Fibroblast of skin of scalp (primary cell): ENCODE measurements around the gene DTD2. TPM values are rescaled to one million over a fixed set of nuclear protein-coding genes. Genes with fewer than 3 reads are reported as not detected.
"Not testable (repeated sequence)": the region's sequence is repeated elsewhere in the genome, so short reads cannot be mapped to it uniquely, and the experiment has no call there.

Experiments
- DNase-seq: peaks from one replicate; pipeline ENCODE4 v3.0.0-alpha.2; 2013
- polyA plus RNA-seq, 2 experiments: library from polyadenylated mRNA; unstranded; fragments of 120-200 nt; gene quantifications; one replicate each; pipeline ENCODE4 v1.2.1, GENCODE V29; 2013; ENCODE audit not compliant: insufficient read length in 2 of 2

Gene DTD2
- polyA plus RNA-seq (2013, experiment 1 of 2; ENCODE audit: insufficient read length) = 17.7 TPM
- 18.8 TPM for polyA plus RNA-seq (2013, experiment 2 of 2; ENCODE audit: insufficient read length)

GRCh38 chr14:31456841-31457664 lies at the start of gene DTD2:
TSS of gene DTD2 (minus strand) at chr14:31457506. CDS start at chr14:31457393, 113 bp downstream.
- DNase-seq = peak; percentile 96

- peak; percentile 91 for DNase-seq
Observed at GRCh38 chr14:31505411-31505810, 48.1 kb upstream of the DTD2 start.

DNA sequence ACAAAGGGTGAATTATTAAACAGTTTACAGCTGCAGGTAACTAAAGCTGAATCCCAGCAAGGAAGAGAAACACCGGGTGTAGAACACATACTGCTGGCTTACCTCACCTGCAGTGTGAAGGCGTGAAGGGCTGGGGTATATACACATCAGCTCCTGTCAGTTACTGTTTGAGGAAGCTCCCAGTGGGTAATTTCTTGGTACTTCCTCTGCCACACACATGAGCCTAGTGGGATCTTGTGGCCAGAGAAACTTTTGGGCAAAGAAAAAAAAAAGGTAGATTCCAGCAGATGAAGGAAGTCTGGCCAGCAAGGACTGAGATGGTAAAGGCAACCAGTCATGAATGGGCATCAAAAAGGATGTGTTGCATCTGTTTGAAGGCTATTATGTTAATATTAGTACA lies 44.6 kb upstream of the DTD2 start:
- no peak for DNase-seq

GRCh38 chr14:31492759-31493498 lies 35.6 kb upstream of the DTD2 start:
- no peak for DNase-seq

DNA sequence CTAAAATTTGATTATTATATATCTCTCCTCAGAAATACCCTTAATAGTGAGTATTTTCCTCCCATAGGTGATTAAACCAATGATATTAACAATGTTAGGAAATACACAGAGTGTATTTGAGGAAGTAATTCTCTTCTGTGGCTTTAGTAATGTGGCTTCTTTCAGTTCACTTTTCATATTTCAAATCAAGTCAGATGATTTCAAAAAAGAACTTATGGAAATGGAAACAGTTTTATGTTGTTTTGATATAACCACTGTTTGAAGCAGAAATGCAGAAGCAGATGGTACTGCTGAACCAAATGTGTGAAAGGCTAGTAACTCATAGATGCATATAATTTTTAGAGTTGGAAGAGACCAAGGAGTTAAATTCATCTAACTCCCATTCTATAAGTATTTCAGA lies 32.4 kb upstream of the DTD2 start:
- DNase-seq = no peak

GRCh38 chr14:31487886-31488285 lies 30.6 kb upstream of the DTD2 start, which contains the start of gene GPR33:
TSS of gene GPR33 (minus strand) at chr14:31488039. CDS start at chr14:31483965, 4,074 bp downstream.
- no peak for DNase-seq

- no peak for DNase-seq
Observed at GRCh38 chr14:31486764-31487163, 29.5 kb upstream of the DTD2 start.

GRCh38 chr14:31484754-31485153 lies 27.4 kb upstream of the DTD2 start:
- no peak for DNase-seq

DNA sequence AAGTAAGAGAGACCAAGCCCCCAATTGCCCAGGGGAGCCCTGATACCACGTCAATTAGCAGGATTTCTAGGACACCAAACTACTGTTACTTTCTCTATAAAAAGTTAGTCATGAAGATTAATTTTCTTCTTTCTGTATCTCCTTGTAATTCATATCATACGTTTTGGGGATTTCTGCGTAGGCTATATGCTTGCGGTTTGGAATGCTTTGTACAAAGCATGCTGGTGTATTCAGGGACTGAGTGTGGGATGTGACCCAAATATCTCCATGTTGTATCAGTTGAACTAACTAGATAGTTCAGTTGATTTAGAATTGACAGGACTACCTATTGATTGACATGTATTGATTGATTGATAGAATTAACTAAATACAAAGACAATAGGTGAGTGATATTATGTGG lies 22.9 kb upstream of the DTD2 start:
- DNase-seq = peak; percentile 20

GRCh38 chr14:31479027-31479426 lies 21.7 kb upstream of the DTD2 start:
- DNase-seq = no peak

- DNase-seq = no peak
Observed at GRCh38 chr14:31477248-31477647, 19.9 kb upstream of the DTD2 start.

DNA sequence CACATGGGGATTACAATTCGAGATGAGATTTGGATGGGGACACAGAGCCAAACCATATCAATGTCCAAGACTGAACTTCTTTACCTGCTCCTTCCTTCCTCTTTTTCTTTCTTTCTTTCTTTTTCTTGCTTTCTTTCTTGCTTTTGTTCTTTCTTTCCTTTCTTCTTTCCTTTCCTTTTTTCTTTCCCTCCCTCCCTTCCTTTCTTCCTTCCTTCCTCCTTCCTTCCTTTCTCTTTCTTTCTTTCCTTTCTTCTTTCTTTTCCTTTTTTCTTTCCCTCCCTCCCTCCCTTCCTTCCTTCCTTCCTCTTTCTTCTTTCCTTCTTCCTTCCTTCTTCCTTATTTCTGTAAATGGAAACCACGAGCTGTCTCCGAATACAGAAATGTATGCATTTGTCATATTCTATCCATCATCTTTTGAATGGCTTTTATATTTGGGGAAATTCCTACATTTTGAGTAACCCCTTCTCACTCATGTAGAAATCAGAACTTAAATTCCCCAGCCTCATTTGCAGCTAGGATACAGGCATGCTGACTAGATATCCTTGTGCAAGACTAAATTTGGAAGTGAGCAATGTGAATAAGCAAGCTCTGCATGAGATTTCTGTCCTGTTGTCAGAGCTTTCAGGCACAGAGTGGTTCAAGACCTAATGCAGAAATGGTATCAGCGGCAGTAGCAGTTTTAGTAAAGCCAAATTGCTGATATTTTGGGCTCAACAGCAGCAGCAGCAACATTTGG lies 19.0 kb upstream of the DTD2 start:
- DNase-seq = peak; percentile 4

- no peak for DNase-seq
Observed at GRCh38 chr14:31466554-31466953, 9.2 kb upstream of the DTD2 start.

- peak; percentile 65 for DNase-seq
Observed at GRCh38 chr14:31465111-31465510, 7.8 kb upstream of the DTD2 start.

- not testable (repeated sequence) for DNase-seq
Observed at GRCh38 chr14:31462450-31462849, 5.1 kb upstream of the DTD2 start.

DNA sequence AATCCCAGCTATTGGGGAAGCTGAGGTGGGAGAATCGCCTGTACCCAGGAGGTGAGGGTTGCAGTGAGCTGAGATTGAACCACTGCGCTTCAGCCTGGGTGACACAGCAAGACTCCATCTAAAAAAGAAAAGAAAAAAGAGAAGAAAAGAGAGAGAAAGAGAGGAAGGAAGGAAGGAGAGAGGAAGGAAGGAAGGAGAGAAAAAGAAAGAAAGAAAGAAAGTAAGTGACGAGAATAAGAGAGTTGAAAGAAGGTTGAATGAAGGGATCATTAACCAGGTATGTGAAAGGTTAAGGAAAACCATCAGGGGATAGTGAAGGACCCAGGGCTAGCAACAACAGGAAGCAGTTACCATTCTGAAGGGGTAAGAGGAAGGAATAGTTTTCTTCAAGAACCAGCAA lies 4.2 kb upstream of the DTD2 start:
- DNase-seq = no peak

DNA sequence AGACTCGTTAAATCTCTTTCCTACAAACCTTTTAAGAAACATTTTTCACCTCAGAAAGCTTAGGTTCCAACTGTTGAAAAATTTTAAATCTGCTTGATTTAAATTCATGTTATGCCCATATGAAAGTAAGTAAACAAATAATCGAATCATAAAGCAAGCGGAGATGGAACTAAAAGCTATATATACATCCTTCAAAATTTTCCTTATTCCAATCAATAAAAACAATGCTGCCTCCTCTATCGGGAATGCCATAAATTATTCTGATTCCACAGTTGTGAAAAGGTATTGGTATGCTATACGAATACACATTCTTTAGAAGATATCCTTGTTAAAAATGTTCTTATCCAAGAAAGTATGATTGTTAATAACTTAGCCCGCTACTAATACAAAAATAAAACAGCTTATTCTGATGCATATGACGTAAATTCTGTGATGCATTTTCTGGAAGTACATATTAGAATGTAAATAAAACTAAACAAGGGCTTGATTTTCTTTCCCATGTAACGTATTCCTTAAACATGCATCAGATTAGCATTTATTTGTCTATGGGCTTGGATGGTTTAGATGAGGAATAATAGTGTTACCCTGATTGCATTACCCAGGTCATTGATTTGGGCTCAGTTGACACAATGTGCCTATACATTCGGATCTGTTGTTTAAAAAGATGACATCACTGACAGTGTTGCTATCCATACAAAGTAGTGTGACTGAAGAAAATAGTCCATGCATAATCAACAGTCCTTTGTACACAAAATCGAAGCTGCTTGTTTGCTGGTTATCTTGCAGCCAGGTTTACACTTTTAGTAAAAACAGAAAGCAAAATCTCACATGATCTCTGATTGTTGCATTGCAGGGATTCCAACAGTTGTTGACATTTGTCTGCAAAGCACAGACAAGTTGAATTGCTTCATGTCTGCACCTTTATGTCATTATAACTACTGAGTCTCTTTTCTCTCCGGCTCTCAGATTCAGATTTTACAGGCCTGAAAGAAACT lies 656 bp upstream of the DTD2 start:
- DNase-seq = no peak

DNA sequence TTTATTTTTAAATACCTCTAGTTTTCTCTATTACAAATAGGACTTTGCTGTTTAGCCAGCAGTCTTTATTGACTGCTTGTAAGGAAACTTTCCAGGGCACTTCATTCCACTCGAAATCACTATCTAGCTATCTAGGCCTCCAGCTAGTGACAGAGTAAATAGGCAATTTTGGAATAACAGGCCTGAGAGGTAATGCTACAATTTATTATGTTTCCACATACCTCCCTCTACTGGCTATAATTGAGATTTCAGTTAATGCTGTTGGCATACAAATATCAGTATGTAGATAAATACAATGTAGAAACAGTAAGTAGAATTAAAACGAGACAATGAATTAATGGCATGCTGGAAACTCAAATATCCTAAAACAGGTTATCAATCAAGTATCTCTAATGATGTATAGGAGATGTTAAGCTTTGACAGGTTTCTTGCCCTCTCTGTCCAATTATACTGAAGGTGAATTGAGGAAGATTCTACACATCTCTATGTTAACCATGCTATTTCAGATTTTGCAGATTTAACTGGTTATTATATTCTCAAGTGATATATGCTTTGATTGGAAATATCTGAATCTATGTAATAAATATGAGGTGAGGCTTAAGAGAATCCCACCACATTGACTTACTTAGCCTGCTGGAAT lies 7.2 kb downstream of the DTD2 start:
- DNase-seq = peak; percentile 40

GRCh38 chr14:31449136-31449535 lies 8.2 kb downstream of the DTD2 start:
- no peak for DNase-seq

DNA sequence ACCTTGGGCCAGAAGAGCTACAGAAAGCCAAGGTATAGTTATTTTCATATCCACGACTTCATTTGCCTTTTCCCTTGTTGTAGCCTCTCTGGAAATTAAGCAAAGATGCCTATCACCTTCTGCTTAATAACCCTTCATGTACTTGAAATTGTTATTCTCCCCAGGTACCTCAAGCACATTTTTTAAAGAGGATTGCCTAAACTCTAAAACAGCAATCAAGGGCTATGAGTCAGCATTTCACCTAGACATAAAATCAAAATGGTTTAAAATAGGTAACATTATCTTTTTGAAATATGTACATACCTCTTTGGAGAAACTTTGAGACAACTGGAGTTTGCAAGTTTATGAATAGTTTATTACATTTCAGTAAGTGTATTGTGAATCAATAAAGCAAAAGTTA lies 11.6 kb downstream of the DTD2 start:
- DNase-seq = no peak

GRCh38 chr14:31442284-31442683 lies 15.0 kb downstream of the DTD2 start:
- no peak for DNase-seq
